Measurements from ENCODE around the gene APOA5.
"Not testable (repeated sequence)": the region's sequence is repeated elsewhere in the genome, so short reads cannot be mapped to it uniquely, and the experiment has no call there.

APOA5 gene

DNA sequence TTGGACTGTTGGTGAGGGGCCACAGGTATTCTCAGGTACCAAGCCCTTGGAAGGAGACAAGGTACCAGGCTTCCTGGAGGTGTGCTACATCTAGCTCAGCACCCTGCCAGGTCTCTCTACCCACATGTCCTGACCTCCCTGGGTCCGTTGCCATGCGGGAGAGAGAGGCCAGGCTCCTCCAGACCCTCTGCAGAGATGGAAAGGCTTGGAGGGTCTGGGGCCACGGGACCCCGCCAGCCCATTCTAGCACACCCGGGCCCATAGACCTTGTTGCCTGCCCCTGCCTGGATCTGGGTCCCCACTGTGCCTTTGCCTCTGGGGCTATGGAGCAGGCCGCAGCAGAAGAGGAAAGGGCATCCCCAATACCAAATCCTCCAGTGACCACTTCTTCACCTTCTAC lies 35.8 kb upstream of the APOA5 start:
- no peak for DNase-seq (ENCODE audit: low read depth in 3 of 3, low spot score in 1 of 3)

DNA sequence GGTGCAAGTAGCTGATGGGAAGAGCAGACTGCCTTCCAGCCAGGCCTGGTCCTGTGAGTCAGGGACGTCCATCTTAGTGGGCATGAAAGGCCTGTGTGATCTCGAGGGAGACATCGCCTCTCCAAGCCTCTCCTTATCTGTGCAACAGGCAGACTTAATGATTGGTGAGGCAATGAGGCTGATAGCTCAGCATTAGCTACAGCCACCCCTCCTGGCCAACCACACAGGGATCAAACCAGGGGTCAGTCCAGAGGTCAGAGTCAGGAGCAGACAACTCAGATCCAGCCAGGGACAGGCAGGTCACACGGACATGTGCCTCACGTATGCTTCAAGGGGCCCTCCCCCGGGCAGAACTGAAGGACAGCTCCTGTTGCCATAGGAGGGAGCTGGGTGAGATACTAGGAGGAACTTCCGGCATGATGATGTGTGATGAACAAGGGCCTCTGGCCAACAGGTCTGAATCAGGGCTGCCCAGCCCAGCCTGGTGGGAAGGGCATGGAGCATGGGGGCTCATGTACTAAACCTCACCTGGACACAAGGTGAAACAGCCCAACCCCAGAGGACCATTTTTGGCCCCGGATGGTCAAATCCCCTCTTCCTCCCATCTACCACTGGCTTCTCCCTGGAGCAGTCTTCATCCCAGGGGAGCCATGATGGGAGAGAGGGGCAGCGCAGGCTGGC lies 35.2 kb upstream of the APOA5 start:
- DNase-seq (ENCODE audit: low read depth in 3 of 3, low spot score in 1 of 3): no peak

DNA sequence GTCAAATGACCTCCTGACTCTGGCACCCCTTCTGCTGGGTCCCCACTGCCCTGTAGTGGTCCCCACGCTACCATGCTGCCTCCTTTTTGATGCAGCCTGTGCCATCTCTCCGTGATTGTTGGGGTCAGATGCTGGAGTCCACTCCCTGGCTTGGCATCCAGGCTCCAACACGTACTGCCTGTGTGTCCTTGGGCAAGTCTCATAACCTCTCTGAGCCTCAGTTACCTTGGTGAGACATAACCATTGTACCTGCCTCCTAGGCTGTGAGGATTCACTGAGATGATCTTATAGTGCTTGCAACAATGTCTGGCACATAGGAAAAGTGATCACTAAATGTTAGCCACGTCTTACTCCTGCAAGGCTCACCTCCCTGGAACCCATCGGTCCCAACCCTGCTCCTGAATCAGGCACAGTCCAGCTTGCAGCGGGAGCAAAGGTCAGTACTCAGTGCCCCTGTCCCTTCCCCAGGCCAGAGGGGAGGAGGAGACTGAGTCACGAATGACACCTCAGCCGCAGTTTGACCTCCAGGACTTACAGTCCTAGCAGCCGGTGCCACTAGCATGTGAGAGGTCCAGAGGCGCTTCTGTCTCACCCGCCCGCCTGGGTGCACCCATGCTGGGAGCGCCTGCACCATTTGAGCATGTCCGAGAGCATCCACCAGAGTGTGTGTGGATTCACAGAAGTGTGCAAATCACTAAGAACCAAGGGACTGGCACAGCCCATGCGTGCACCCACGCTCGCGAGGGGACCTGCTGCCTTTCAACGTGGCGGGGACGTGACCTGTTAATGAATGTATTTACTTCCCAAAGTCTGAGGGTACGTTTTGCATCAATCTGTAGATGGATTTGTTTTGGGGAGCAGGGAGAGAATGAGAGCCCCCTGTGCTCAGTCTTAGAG lies 34.4 kb upstream of the APOA5 start:
- DNase-seq (ENCODE audit: low read depth in 3 of 3, low spot score in 1 of 3): no peak

DNA sequence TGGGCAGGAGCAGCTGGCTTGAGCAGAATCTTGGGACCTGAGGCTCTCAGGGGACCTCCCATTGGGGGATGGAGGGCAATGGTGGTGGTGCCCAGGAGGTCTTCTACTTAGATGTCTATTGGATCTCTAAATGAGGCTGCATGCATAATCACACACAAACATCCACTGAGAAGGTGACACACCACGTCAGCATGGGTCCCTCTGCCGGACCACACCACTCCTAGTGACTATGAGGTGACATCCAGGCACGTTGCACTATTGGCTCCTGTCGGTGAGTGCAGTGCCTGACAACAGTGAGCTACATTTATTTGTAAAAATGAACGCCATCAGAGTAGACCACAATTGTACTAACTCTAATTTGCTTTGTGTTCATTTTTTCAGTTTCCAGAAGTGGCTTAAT lies 33.8 kb upstream of the APOA5 start:
- DNase-seq (ENCODE audit: low read depth in 3 of 3, low spot score in 1 of 3): no peak

DNA sequence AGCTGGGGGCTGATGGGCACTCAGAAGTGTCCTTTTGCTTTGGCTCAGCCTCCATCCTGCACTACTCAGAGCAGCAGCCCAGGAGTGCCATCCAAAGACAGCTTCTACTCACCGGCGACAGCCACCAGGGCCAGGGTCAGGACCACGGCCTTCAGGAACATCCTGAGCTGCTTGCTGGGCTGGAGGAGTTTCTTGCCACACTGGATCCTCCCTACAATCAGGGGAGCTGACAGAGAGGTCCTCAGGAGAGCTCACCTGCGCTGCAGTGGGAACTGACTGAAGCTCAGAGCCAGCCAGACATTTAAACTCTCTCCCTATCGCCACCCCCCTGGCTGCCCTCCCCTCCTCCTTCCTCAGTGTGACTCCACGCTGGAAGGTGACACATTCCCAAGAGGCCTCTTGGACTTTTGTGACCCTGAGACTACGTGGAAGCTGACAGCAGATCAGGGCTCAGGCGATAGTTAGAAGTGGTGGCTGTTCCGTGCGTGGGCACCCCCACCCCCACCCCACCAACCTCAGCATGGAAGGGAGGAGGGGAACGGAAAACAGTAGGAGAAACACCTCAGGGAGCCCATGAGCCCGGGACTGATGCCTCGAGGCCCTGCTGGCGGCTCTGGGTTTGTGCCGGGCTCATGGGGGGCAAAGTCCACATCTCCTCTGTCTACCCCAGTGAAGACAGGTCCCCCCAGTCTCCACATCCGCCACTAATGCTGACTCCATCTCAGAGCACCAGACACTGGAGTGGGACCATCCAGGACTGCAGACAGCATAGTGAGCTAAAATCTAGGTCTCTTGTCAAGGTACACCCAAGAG lies 31.6 kb upstream of the APOA5 start, which contains the start of gene APOA4:
Gene APOA4 (minus strand): TSS at position 274 of the 813 bp plus-strand sequence. CDS start 113 bp downstream, at position 161.
- no peak for DNase-seq (ENCODE audit: low read depth in 3 of 3, low spot score in 1 of 3)

DNA sequence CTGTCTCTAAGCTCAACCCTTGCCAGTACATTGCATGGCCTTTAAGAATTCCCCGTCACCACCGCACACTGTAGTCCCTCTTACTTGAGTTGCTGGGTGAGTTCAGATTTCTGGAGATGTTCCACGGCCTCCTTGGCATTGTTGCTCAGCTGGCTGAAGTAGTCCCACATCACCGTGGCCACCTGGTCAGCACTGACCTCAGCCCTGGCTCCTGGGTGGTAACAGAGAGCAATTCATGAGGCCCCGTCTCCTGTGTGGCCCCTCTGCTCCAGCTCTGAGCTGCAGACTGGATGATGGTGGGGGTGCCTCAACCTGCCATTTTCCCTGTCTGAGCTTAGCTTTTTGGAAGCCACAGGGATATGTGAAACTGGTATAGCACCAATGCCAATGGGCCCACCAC lies 30.9 kb upstream of the APOA5 start:
- no peak for DNase-seq (ENCODE audit: low read depth in 3 of 3, low spot score in 1 of 3)

DNA sequence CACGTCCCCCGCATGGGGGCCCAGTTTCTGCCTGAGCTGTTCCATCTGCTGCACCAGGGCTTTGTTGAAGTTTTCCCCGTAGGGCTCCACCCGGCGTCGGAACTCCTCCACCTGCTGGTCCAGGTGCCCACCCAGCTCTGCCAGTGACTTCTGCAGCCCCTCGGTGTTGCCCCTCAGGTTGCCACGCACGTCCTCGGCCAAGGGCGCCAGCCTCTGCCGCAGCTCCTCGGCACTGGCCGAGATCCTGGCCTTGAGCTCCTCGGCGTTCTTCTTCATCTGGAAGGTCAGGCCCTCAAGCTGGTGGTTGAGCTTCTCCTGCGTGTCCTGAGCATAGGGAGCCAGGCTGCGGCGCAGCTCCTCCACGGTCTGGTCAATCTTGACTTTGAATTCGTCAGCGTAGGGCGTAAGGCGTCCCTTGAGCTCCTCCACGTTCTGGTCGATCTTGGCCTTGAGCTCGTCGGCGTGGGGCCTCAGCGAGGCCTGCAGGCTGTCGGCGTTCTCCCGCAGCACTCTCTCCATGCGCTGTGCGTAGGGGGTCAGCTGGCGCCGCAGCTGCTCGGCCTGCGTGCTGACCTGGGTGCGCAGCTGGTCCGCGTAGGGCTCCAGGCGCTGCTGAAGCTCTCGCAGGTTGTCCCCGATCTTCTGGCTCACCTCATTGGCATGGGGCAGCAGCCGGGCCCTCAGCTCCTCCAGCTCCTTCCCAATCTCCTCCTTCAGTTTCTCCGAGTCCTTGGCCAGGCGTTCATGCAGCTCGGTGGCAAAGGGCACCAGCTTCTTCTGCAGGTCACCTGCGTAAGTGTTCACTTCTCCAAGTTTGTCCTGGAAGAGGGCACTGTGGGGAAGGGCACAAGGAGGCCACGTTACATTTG lies 29.6 kb upstream of the APOA5 start:
- no peak for DNase-seq (ENCODE audit: low read depth in 3 of 3, low spot score in 1 of 3)

DNA sequence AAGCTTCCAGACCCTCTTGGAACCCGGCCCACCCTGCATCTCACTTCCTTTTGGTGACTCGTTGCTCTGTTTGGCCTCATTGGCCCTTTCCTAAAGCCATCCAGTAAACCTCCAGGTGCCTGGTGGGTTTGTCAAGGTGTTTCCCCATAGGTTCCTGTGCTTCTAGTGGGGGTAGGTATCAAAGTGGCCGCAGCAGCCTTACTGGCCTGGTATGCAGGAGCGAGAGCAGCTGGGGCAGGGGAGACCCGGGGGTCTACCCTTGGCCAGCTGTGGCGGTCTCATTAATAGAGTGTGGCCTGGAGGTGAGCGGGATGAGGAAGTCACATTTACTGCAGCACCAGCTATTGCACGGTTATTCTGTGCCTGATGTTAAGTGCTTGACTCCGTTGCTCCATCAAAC lies 27.4 kb upstream of the APOA5 start:
- DNase-seq (ENCODE audit: low read depth in 3 of 3, low spot score in 1 of 3): no peak

DNA sequence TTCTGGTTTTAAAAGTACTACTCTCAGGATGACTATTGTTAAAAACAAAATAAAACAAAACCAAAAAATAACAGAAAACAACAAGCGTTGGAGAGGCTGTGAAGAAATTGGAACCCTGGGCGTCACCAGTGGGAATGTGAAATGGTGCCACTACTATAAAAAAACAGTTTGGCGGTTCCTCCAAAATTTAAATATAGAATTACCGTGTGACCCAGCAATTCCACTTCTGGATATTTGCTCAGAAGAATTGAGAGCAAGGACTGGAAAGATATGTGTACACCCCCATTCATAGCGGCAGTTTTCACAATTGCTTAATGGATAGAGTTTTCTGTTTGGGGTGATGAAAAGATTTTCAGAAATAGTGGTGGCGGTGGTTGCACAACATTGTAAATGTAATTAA lies 22.8 kb upstream of the APOA5 start:
- no peak for DNase-seq (ENCODE audit: low read depth in 3 of 3, low spot score in 1 of 3)

DNA sequence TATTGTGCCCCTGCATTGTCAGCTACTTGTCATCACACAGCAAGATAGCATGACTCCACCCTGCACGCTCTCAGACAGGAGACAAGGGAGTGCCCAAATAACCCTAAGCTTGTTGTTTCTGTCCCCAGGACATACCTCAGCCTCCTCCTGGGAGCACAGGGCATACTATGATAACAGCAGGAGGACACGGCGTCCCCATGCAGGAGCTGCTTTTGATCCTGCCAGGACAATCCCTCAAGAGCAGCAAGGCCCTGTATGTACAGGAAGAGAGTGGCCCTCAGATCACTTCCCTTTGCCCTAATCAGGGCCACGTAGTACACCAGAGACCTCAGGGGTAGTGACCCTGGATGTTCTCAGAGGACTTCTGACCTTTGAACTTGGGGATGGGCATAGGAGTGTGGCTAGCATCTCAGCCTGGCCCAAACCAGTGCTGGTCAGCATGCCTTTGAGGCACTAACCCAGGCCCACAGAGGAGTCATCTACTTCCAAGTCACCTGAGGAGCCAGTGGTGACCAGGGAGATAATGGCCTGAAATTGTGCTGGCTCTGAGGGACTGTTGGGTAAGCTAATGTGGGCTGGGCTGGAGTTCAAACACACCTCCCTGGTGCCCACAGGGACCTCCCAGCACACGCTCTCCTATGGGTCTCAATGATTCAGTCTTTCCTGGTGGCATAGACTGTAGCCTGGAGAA lies 22.2 kb upstream of the APOA5 start:
- DNase-seq (ENCODE audit: low read depth in 3 of 3, low spot score in 1 of 3): no peak

DNA sequence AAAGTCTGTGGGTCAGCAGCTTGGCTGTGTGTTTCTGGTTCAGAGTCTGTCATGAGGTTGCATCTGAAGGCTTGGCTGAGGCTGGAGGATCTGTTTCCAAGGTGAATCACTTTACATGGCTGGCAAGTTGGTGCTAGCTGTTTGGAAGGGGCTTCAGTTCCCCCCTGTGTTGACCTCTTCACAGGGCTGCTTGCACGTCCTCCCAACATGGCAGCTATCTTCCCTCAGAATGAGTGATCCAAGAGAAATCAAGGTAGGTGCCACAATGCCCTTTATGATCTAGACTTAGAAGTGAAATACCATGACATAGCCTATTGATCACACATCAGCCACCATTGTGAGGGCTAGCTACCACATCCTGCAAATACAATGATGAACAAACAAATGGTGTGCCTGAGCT lies 21.5 kb upstream of the APOA5 start:
- DNase-seq (ENCODE audit: low read depth in 3 of 3, low spot score in 1 of 3): no peak

DNA sequence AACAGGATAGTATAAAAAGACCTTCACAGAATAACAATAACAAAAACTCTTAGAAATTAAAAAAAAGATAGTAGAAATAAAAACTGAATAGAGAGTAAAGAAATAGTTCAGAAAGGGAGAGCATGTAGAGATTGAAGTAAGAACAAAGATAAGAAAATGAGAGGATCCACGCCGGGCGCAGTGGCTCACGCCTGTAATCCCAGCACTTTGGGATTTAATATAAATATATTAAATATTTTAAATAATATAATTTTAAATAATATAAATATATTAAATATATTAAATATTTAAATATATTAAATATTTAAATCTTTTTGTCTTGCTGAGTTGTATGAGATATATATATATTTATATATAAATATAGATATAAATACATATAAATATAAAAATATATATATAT lies 20.4 kb upstream of the APOA5 start:
- no peak for DNase-seq (ENCODE audit: low read depth in 3 of 3, low spot score in 1 of 3)

DNA sequence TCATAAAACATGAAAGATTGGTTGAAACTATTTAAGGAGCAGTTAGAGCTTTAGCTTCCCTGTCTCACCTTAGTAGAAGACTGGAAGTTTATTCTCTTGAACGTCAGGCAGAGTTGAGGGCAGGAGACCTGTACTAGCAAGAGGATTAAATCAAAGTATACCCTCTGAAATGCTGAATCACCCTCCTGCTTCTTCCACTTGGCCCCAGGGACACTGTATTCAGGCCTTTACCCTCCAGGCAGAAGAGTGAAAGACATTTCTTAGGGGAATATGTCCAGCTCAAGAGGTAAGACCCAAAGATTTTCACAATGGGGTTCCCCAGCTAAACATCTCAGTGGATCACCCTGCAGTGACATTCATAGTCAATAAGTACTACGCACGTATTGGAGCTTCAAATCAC lies 19.5 kb upstream of the APOA5 start:
- DNase-seq (ENCODE audit: low read depth in 3 of 3, low spot score in 1 of 3): no peak

DNA sequence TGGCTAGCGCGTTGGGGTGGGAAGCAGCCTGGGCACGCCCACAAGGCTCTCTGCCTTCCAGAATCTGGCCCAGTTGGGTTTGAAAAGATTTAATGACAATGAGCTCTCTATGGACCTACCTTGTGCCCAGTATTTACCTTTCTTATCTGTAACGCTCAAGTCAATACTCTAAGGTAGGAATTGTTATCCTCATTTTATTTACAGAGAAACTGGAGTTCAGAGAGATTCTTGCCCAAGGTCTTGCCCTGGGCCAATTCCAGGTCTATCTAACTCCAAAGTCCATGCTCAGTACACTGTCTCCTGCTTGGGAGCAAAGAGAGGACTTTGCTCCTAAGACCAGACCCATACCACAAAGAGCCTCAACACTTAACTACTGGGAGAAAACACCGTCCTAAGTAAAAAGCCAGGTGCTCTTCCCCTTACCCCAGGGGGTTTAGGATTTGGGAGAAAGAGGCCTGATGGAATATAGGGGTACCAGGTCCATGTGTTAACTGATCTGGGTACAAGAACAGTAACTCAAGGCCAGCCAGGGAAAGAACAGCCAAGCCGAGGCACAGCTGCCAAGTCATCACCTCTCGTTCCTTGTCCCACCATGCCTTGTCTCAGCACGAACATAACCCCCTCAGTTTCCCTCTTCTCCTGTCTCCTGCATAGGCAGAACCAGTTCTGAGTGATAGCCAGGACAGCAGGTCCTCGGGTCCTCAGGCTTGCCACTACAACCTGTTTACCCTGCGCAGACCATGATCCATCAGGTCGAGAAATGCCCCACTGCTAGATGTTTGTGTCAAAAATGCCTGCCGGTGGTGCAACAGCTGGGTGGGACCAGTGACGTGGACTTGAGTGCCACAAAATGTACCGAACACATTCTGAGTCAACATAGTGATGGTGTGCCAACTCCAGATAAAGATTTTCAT lies 16.8 kb upstream of the APOA5 start:
- DNase-seq (ENCODE audit: low read depth in 3 of 3, low spot score in 1 of 3): no peak

DNA sequence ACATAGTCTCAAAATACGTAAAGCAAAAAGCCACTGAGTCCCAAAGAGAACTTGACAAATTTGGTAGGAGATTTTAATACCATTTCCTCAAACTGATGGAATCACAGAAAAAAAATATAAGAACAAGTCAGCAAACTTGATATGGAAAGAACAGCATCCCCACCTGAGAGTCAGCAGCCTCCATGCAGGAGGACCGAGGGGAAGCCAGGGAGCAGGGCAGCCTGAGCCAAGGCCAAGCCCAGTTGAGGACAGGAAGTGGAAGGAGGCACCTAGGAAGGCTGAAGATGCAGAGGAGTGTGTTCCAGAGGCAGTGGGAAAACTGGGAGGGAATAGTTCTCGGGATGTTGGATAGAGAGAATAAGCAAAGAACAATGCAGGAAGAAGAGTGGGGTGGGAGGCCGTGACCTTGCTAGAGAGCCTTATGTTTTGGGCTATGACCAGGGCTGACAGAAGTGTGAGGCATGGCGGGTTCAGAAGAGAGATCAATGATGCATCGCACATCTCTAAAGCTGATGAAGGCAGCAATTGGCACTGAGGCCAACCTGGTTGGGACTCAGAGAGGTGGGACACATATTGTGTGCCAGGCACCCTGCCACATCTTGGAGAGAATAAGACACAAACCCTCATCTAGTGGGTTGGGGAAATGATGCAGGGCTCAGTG lies 16.1 kb upstream of the APOA5 start:
- no peak for DNase-seq (ENCODE audit: low read depth in 3 of 3, low spot score in 1 of 3)

DNA sequence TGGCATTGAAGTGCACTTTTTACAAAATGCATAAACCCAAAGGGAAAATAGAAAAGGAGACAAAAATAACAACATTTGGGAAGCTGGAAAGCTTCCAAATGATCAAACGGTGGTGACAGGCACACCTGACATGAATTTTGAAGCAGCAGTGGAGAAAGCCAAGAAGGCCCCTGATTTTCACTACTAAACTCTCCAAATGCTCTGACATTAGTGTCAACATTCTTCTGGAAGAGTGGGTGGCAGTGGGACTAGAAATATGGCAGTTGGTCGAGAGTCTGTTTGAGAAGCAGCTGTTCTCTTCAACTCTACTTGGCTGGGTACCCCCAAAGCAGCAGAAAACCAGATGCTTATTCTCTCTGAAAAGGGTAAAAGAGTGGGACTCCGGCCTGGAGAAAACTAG lies 12.3 kb upstream of the APOA5 start:
- no peak for DNase-seq (ENCODE audit: low read depth in 3 of 3, low spot score in 1 of 3)

DNA sequence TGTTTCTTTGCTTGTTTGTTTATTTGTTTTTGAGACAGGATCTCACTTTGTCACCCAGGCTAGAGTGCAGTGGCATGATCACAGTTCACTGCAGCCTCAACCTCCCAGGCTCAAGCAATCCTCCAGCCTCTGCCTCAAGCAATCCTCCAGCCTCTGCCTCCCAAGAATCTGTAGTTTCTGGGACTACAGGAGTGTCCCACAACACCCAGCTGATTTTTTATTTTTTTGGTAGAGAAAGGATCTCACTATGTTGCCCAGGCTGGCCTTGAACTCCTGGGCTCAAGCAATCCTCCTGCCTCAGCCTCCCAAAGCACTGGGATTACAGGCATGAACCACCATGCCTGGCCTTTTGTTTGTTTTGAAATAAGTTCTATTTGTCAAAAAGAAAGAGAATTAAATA lies 10.0 kb upstream of the APOA5 start:
- not testable (repeated sequence) for DNase-seq (ENCODE audit: low read depth in 3 of 3, low spot score in 1 of 3)

DNA sequence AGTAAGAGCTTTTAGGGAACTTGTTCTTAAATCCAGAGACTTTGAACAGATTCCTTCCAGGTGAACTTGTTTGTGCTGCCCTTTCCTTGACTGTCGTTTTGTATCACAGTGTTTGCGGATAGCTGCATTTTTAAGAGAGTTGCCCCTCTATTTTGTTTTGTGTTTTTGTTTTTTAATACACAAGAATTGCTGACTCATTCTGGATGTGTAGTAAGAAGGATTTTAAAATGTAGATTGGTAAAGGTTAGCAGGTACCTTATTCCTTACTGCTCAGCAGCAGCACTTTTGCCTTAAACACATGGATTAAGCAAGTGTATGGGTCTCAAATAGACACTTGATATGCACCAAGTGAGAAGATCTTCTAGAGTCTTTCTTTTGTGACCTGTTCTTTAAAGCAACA lies 8.9 kb upstream of the APOA5 start:
- DNase-seq (ENCODE audit: low read depth in 3 of 3, low spot score in 1 of 3): no peak

DNA sequence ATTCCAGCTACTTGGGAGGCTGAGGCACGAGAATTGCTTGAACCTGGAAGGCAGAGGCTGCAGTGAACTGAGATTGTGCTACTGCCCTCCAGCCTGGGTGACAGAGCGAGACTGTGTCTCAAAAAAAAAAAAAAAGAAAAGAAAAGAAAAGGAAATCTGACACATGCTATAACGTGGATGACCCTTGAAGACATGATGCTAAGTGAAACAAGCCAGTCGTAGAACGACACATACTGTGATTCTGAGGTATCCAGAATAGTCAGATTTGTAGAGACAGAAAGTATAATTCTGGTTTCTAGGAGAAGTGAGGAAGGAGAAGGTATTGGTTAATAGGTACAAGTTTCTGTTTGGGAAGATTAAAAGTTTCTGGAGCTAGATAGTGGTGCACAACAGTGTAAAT lies 6.7 kb upstream of the APOA5 start:
- no peak for DNase-seq (ENCODE audit: low read depth in 3 of 3, low spot score in 1 of 3)
